HG02642 (cell line): Measurements from ENCODE around the gene ATP8B2.

ENCODE experiments used
- ATAC-seq: cut with Tn5 transposase; IDR thresholded peaks from one replicate; pipeline ENCODE4 v1.9.1; 2021; ENCODE audit warnings: mild to moderate bottlenecking; ENCODE audit not compliant: unreplicated experiment, poor library complexity

ATP8B2 gene

DNA sequence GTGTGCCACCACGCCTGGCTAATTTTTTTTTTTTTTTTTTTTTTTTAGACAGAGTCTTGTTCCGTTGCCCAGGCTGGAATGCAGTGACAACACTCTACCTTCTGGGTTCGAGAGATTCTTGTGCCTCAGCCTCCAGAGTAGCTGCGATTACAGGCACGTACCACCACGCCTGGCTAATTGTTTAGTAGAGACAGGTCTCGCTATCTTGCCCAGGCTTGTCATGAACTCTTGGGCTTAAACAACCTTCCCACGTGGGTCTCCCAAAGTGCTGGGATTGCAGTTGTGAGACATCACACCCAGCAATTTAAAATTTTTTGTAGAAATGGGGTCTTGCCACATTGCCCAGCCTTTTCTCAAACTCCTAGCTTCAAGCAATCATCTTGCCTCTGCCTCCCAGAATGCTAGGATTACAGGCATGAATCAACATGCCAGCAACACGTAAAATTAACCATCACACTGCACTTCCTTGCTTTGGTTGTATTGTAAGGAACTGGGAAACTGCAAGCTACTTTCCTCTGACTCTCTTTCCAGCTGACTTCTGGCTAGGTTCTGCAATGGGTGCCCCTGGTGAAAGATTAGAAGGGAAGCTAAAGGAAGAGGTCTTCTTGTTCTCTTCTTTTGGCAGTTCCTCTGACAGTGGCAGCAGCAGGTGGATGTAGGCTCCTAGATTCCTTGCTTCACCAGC is 65.9 kb downstream of the ATP8B2 start:
- no peak for ATAC-seq

- no peak for ATAC-seq
Measured at GRCh38 chr1:154398141-154398540, 72.8 kb downstream of the ATP8B2 start.

DNA sequence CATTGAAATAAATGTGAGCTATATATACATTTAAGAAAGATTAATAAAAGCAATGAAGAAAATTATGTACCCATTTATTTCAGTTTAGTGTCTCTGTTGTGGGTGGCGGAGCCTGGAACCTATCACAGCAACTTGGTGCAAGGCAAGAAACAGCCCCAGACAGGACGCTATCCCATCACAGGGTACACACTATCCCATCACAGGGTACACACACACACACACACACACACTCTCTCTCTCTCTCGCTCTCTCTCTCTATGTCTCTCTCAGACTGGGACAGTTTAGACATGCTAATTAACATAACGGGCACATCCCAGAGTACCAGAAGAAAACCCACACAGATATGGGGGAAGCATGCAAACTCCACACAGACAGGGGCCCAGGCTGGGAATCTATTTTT is 73.4 kb downstream of the ATP8B2 start:
- no peak for ATAC-seq

DNA sequence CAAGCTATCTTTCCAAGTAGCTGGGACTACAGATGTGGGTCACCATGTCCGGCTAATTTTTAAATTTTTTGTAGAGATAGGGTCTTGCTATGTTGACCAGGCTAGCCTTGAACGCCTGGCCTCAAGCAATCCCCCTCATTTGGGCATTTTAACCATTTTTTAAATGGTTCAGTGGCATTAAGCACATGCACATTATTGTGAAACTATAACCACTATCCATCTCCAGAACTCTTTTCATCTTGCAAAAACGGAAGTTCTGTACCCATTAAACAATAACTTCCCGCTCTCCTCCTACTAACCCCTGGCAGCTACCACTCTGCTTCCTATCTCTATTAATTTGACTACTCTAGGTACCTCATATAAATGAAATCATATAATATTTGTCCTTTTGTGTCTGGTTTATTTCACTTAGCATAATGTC is 75.1 kb downstream of the ATP8B2 start:
- ATAC-seq: no peak
